KMS-11 (cell line): ENCODE data around the gene L1TD1.
"Not testable (repeated sequence)": the region's sequence is repeated elsewhere in the genome, so short reads cannot be mapped to it uniquely, and the experiment has no call there.

Experiments
- H2AFZ ChIP-seq: fragments of 200-600 bp; sonication (generic); 2 replicates; pipeline ENCODE4 v1.6.1; 2016; ENCODE audit warnings: antibody characterized with exemption, mixed run types, low read depth
- H3K27ac ChIP-seq: fragments of 200-600 bp; sonication (generic); 2 replicates; pipeline ENCODE4 v1.6.1; 2016; ENCODE audit warnings: mild to moderate bottlenecking, mixed run types
- H3K27me3 ChIP-seq: fragments of 200-600 bp; sonication (generic); 2 replicates; pipeline ENCODE4 v1.6.1; 2017; ENCODE audit warnings: mild to moderate bottlenecking, low read depth, mixed run types, moderate library complexity; ENCODE audit not compliant: insufficient read depth
- H3K36me3 ChIP-seq: fragments of 200-600 bp; sonication (generic); 2 replicates; pipeline ENCODE4 v1.6.1; 2017; ENCODE audit warnings: mild to moderate bottlenecking, mixed run types; ENCODE audit not compliant: insufficient read depth
- H3K4me1 ChIP-seq: fragments of 200-600 bp; sonication (generic); 2 replicates; pipeline ENCODE4 v1.6.1; 2016; ENCODE audit warnings: mild to moderate bottlenecking, low read depth, mixed run types; ENCODE audit not compliant: poor library complexity, severe bottlenecking
- H3K4me2 ChIP-seq: fragments of 200-600 bp; sonication (generic); 2 replicates; pipeline ENCODE4 v1.7.0; 2016; ENCODE audit warnings: mild to moderate bottlenecking, mixed run types
- H3K4me3 ChIP-seq: fragments of 200-600 bp; sonication (generic); IDR thresholded peaks from 2 replicates; pipeline ENCODE4 v1.6.1; 2017; ENCODE audit warnings: low read depth, low read length, mixed read lengths; ENCODE audit not compliant: insufficient read depth
- H3K79me2 ChIP-seq: fragments of 200-600 bp; sonication (generic); 2 replicates; pipeline ENCODE4 v1.6.1; 2016; ENCODE audit warnings: low read depth, mixed run types; ENCODE audit not compliant: insufficient read depth
- H3K9ac ChIP-seq: fragments of 200-600 bp; sonication (generic); 2 replicates; pipeline ENCODE4 v1.6.1; 2016; ENCODE audit warnings: mild to moderate bottlenecking, mixed run types
- H4K20me1 ChIP-seq: fragments of 200-600 bp; sonication (generic); 2 replicates; pipeline ENCODE4 v1.6.1; 2016; ENCODE audit warnings: mild to moderate bottlenecking, mixed run types; ENCODE audit not compliant: insufficient read depth
- TF ChIP-seq, protein P1 (sequence below): fragments of 200-600 bp; sonication (generic); conservative IDR thresholded peaks from 2 replicates; pipeline ENCODE4 v1.6.1; 2017; ENCODE audit warnings: low read depth, mild to moderate bottlenecking, antibody characterized with exemption, low read length, moderate library complexity, mixed read lengths

The L1TD1 gene

DNA sequence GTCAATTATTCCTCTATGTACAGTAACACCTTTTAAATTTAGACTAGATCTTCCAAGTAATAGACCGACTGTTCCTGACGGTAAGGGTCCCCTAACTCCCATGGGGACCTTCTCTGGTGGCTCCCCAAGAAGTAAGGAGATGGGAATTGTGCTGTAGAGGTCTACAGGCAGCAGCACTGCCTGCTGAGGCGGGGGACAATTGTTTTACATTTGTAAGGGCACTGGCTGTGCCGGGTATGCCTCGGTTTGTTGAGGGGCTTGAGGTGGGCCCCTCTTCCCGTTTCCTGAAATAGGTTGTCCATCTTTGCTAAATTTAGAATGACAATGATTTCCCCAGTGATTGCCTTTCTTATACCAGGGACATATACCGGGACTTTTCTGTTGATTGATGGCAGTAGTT, 13.1 kb upstream of the L1TD1 start:
- H3K36me3 ChIP-seq, result no peaks in the 10 kb centered on the region
- H3K4me3 ChIP-seq, result no peak overlapping the region
- H3K9ac ChIP-seq, result no peak overlapping the region
- H4K20me1 ChIP-seq, result no peaks in the 10 kb centered on the region
- no peaks in the 10 kb centered on the region for H3K27me3 ChIP-seq
- no peaks in the 10 kb centered on the region for H3K4me1 ChIP-seq
- H3K4me2 ChIP-seq, result no peak overlapping the region
- TF ChIP-seq, protein P1, sequence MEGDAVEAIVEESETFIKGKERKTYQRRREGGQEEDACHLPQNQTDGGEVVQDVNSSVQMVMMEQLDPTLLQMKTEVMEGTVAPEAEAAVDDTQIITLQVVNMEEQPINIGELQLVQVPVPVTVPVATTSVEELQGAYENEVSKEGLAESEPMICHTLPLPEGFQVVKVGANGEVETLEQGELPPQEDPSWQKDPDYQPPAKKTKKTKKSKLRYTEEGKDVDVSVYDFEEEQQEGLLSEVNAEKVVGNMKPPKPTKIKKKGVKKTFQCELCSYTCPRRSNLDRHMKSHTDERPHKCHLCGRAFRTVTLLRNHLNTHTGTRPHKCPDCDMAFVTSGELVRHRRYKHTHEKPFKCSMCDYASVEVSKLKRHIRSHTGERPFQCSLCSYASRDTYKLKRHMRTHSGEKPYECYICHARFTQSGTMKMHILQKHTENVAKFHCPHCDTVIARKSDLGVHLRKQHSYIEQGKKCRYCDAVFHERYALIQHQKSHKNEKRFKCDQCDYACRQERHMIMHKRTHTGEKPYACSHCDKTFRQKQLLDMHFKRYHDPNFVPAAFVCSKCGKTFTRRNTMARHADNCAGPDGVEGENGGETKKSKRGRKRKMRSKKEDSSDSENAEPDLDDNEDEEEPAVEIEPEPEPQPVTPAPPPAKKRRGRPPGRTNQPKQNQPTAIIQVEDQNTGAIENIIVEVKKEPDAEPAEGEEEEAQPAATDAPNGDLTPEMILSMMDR, result no peak
- H3K79me2 ChIP-seq, result no peaks in the 10 kb centered on the region
- no peak overlapping the region for H2AFZ ChIP-seq
- H3K27ac ChIP-seq, result no peak overlapping the region

DNA sequence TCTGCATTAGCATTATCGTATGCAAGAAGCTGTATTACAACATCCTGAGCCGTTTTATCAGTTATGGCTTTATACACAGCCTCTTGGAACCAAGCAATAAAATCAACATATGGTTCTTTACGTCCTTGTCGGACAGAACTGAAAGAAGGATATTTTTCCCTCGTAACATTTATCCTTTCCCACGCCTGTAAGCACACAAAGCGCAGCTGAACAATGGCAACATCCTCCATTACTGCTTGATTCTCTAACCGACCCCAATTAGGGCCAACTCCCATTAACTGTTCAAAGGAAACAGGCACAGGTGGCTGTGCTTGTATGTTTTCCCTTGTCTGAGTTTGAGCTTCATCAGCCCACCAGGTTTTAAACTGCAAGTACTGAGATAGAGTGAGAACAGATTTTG, 12.5 kb upstream of the L1TD1 start:
- not testable (repeated sequence) for H3K4me2 ChIP-seq, H3K4me3 ChIP-seq, H3K4me1 ChIP-seq, H3K27me3 ChIP-seq, H4K20me1 ChIP-seq, H3K9ac ChIP-seq, H3K36me3 ChIP-seq, H3K27ac ChIP-seq, H2AFZ ChIP-seq, H3K79me2 ChIP-seq

- not testable (repeated sequence) for H3K79me2 ChIP-seq, H3K27ac ChIP-seq, H4K20me1 ChIP-seq, H3K4me2 ChIP-seq, H3K4me1 ChIP-seq, H3K36me3 ChIP-seq, H3K27me3 ChIP-seq, H3K4me3 ChIP-seq, H3K9ac ChIP-seq, H2AFZ ChIP-seq
Observed at GRCh38 chr1:62183164-62184020, 11.3 kb upstream of the L1TD1 start.

- Histone ChIP-seq H3K36me3 (no peaks in the 10 kb centered on the region), H3K79me2 (no peaks in the 10 kb centered on the region), H3K27me3 (no peaks in the 10 kb centered on the region), H2AFZ (no peak overlapping the region), H3K4me3 (no peak overlapping the region), H3K4me2 (no peak overlapping the region), H4K20me1 (no peaks in the 10 kb centered on the region), H3K4me1 (no peaks in the 10 kb centered on the region), H3K27ac (no peak overlapping the region), H3K9ac (no peak overlapping the region)
- TF ChIP-seq, protein P1, result no peak
Observed at GRCh38 chr1:62184336-62184735, 10.3 kb upstream of the L1TD1 start.

- not testable (repeated sequence) for H3K27me3 ChIP-seq, H4K20me1 ChIP-seq, H3K79me2 ChIP-seq, H3K36me3 ChIP-seq, H3K9ac ChIP-seq, H2AFZ ChIP-seq, H3K4me1 ChIP-seq, H3K27ac ChIP-seq, H3K4me3 ChIP-seq, H3K4me2 ChIP-seq
Observed at GRCh38 chr1:62185233-62185632, 9.4 kb upstream of the L1TD1 start.

DNA sequence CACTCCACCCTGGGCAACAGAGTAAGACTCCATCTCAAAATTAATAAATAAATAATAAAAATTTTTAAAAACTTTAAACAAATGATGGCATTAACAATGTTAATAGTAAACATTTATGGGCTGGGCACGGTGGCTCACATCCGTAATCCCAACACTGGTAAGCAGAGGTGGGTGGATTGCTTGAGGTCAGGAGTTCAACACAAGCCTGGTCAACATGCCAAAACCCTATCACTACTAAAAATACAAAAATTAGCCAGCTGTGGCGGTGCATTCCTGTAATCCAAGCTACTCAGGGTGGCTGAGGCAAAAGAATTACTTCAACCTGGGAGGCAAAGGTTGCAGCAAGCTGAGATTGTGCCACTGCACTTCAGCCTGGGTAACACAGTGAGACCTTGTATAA, 9.0 kb upstream of the L1TD1 start:
- Histone ChIP-seq H3K4me3 (no peak overlapping the region), H3K4me1 (no peaks in the 10 kb centered on the region), H2AFZ (no peak overlapping the region), H3K27ac (no peak overlapping the region), H3K36me3 (no peaks in the 10 kb centered on the region), H3K27me3 (no peaks in the 10 kb centered on the region), H3K4me2 (no peak overlapping the region), H3K9ac (no peak overlapping the region), H3K79me2 (no peaks in the 10 kb centered on the region), H4K20me1 (no peaks in the 10 kb centered on the region)
- TF ChIP-seq, protein P1, result no peak
